Lower leg skin (tissue), 4 donors: ENCODE measurements around the gene ATF6. TPM values are rescaled to one million over a fixed set of nuclear protein-coding genes. Genes with fewer than 3 reads are reported as not detected.
"Not testable (repeated sequence)": the region's sequence is repeated elsewhere in the genome, so short reads cannot be mapped to it uniquely, and the experiment has no call there.

ENCODE experiments used
- DNase-seq, 2 donors: peaks; one replicate each; pipeline ENCODE4 v3.0.0-alpha.2; 2019; ENCODE audit warnings: low spot score in 2 of 2
- H3K4me3 ChIP-seq: fragments of 200-600 bp; sonication (generic); 2 replicates; pipeline ENCODE4 v1.5.1; 2017; ENCODE audit warnings: mild to moderate bottlenecking, low read depth; ENCODE audit not compliant: poor library complexity, severe bottlenecking
- POLR2A ChIP-seq, 2 donors: fragments of 450-650 bp; IDR thresholded peaks; one replicate each; pipeline ENCODE4 v1.6.1; 2016 to 2017; ENCODE audit warnings: antibody characterized with exemption in 2 of 2, mild to moderate bottlenecking in 1 of 2, moderate library complexity in 1 of 2
- WGBS, 2 donors: methylation state at CpG; one replicate each; pipeline ENCODE4 v1.1.5; 2018; 5-methylcytosine and 5-hydroxymethylcytosine counted together
- intact Hi-C: fragments of 100-400 bp; cut with DNase I; formaldehyde crosslinking; loops from one replicate; pipeline ENCODE4 v1.15.0; 2023; ENCODE audit warnings: low total_unique reads
- total RNA-seq, 4 donors: library from RNA; depleted of rRNA; stranded (reverse); fragments of >200 nt; gene quantifications; one replicate each; pipeline ENCODE4 v1.1.0, GENCODE V29; 2016
- TF ChIP-seq, protein P1 (sequence below), 3 donors: fragments of 450-650 bp; IDR thresholded peaks; one replicate each; pipeline ENCODE4 v1.5.1; 2016; ENCODE audit warnings: antibody characterized with exemption in 3 of 3, mild to moderate bottlenecking in 3 of 3, moderate library complexity in 2 of 3

ATF6 gene
- total RNA-seq, 4 donors from 2014 or later, result 28.7 to 33.5 (median 31.2) TPM

DNA sequence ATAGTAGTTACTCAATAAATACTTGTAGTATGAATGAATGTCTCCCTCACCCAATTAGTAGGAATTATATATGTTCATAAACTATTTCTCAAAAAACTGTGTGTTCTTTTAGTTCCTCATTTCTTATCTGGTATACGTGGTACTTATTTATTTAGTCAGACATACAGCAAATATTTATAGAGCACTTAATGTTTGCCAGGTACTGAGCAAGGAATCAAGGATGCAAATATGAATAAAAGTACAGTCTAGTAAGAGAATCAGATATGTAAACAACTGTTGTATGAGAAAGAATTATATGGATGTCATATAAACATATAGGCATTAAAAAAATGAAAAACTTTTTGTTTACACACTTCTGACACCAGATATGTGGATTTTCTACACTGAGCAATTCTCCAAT is 58.5 kb downstream of the ATF6 start:
- H3K4me3 ChIP-seq, result no peak overlapping the region
- no peak for TF ChIP-seq POLR2A (IDR thresholded peaks at IDR 0.05)
- TF ChIP-seq, protein P1, sequence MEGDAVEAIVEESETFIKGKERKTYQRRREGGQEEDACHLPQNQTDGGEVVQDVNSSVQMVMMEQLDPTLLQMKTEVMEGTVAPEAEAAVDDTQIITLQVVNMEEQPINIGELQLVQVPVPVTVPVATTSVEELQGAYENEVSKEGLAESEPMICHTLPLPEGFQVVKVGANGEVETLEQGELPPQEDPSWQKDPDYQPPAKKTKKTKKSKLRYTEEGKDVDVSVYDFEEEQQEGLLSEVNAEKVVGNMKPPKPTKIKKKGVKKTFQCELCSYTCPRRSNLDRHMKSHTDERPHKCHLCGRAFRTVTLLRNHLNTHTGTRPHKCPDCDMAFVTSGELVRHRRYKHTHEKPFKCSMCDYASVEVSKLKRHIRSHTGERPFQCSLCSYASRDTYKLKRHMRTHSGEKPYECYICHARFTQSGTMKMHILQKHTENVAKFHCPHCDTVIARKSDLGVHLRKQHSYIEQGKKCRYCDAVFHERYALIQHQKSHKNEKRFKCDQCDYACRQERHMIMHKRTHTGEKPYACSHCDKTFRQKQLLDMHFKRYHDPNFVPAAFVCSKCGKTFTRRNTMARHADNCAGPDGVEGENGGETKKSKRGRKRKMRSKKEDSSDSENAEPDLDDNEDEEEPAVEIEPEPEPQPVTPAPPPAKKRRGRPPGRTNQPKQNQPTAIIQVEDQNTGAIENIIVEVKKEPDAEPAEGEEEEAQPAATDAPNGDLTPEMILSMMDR (IDR thresholded peaks at IDR 0.05), result no peak
- intact Hi-C loops, result no loop called here
- DNase-seq, result no peak
- WGBS, 2 donors, result 92 to 93% methylated on average over 1 of the region's 1 CpG

DNA sequence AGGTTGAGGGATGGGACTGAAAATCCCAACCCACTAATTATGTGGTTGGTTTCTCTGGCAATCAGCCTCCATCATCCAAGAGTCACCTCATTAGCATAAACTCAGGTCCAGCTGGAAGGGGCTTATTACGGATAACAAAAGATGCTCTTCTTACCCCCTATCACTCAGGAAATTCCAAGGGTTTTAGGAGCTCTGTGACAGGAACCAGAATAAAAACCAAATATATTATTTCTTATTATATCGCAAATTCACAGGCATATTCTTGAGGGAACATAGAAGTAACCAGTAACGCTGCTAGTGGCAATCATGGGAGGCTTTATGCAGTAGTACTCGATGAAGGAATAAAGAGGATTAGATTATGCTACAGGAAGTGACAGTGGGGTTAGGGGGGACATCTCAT is 59.7 kb downstream of the ATF6 start:
- intact Hi-C loops, result no loop called here
- no peak for DNase-seq
- 96 to 100% methylated on average over 4 of the region's 4 CpGs for WGBS, 2 donors
- H3K4me3 ChIP-seq, result no peak overlapping the region
- TF ChIP-seq, protein P1 (IDR thresholded peaks at IDR 0.05), result no peak
- TF ChIP-seq POLR2A (IDR thresholded peaks at IDR 0.05), result no peak

DNA sequence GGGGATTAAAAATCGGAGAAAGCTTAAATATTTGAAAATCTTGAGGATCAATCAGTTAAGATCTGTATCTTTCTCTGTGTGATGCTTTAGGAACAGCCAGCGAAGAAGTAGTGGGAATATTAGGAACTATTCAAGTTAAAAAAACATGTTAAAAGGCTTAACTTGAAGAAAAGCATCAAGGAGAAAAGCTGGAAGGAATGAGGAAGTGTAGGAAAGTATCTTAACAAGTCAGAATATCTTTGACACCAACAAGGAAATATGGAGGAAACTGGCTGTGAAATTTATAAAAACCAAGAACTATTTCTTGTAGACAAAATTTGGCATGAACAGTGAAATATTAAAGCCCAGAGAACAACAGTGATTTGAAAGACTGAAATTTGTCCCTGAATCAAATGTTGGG is 60.4 kb downstream of the ATF6 start:
- 90 to 94% methylated on average over 2 of the region's 2 CpGs for WGBS, 2 donors
- no peak overlapping the region for H3K4me3 ChIP-seq
- TF ChIP-seq POLR2A (IDR thresholded peaks at IDR 0.05), result no peak
- TF ChIP-seq, protein P1 (IDR thresholded peaks at IDR 0.05), result no peak
- intact Hi-C loops, result no loop called here
- no peak for DNase-seq

DNA sequence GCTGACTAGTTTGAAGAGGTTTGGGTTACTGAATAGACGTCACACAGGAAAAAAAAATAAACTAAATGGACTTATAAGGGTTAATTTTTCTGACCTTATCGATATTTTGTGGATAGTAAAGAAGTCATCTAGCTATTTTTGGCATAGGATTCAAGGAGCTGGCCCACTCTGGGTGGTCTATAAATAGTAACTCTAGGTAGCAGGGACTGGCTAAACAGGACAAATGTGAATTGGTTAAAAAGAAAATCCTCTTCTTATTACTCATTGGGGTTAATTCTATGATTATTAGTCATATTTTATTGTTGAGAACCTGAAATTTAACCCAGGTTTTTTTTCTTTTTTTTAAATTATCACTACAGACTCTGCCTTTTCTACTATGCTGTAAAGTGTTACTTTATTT is 61.7 kb downstream of the ATF6 start:
- 61 to 67% methylated on average over 2 of the region's 2 CpGs for WGBS, 2 donors
- H3K4me3 ChIP-seq, result no peak overlapping the region
- TF ChIP-seq, protein P1 (IDR thresholded peaks at IDR 0.05), result no peak
- TF ChIP-seq POLR2A (IDR thresholded peaks at IDR 0.05), result no peak
- intact Hi-C loops, result no loop called here
- no peak for DNase-seq

DNA sequence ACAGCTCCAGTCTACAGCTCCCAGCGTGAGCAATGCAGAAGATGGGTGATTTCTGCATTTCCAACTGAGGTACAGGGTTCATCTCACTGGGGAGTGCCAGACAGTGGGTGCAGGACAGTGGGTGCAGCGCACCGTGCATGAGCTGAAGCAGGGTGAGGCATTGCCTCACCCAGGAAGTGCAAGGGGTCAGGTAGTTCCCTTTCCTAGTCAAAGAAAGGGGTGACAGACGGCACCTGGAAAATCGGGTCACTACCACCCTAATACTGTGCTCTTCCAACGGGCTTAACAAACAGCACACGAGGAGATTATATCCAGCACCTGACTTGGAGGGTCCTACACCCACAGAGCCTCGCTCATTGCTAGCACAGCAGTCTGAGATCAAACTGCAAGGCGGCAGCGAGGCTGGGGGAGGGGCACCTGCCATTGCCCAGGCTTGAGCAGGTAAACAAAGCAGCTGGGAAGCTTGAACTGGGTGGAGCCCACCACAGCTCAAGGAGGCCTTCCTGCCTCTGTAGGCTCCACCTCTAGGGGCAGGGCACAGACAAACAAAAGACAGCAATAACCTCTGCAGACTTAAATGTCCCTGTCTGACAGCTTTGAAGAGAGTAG is 66.3 kb downstream of the ATF6 start:
- H3K4me3 ChIP-seq, DNase-seq, intact Hi-C loops: not testable (repeated sequence)
- 84 to 97% methylated on average over 10 of the region's 10 CpGs for WGBS, 2 donors

DNA sequence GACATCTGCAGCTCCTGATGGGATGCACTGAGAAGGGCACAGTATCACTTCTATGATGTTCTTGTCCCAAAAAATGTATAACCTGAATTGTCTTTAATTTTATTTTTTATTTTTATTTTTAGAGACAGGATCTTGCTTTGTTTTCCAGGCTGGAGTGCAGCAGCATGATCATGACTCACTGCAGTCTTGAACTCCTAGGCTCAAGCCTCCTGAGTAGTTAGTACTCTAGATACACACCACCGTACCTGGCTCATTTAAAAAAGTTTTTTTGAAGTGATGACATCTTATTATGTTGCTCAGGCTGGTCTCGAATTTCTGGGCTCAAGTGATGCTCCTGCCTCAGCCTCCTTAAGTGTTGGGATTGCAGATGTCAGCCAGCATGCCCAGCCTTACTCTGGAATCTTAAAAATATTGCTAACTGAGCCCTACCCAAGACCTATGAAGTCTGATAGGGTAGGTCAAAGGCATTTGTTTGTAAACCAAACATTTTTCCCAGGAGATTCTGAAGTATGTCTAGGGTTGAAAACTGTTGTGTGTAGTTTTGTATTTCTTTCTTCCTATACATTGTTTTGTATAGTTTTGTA is 68.9 kb downstream of the ATF6 start:
- intact Hi-C loops, result no loop called here
- TF ChIP-seq POLR2A (IDR thresholded peaks at IDR 0.05), result no peak
- TF ChIP-seq, protein P1 (IDR thresholded peaks at IDR 0.05), result no peak
- WGBS, 2 donors, result 46 to 79% methylated on average over 2 of the region's 2 CpGs
- DNase-seq, result no peak
- H3K4me3 ChIP-seq, result no peak overlapping the region
